ENCODE data around the gene PPP3CA.

PPP3CA gene

DNA sequence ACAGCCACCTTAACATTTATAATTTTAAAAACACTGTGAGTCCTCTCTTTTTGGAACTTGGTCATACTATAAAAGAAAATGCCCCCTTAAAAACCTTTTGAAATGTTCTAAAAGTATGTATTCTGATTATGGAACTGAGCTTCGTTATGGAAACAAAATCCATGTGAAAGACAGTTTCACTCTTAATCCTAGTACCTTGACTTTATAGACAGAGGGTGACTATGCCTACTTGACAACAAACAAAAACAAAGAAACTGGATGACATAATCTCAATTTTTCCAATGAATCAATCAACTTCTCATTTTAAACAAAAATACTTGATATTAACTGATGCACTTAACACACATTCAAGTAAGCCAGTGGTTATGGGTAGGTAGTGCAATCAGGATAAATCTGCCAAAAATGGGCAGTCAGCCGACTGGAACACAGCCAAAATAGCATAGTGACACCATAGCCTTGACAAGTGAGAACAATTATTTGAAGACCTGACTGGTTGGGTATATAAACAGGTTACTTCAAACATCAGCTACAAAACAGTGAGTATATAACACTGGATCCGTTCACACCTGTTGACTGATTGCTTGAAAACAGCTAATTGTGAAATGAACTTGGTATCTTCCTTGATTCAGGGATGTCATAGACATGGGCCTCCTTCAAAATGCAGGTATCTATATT lies 265.5 kb downstream of the PPP3CA start:
- DNase-seq = no peak

DNA sequence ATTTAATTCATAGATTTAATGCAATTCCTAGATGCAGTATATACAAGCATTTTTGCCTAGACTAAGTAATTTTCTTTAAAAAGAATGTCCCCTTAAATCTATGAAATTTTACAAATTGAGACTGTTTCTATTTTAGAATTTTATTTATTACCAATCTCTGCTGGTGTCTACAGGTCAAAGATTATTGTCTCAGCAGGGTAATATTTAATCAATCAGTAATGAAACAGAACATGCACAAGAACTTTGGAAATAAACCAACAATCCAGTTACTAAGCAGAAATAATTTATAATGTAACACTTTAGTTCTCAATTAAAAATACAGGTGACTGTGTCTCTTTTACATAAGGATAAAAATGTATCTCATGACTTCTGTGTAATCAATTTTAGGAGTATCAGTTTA lies 266.2 kb downstream of the PPP3CA start:
- DNase-seq = no peak

DNA sequence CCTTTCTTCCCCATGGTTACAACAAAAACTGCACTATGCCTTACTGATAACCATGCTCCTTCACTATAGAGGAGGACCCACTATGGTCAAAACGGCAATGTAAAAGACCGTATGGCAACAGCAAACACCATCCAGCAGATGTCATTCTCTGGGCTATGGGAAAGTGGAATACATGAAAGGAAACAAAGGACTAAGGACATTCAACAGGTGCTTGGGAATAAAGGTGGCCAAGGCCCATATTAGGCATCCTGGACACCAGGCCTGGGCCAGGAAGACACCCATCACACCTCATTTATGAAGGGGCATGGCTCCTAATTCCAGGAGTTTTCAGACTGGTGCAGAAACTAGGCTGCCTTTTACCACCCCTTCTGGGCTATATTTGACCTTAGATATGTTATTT lies 268.4 kb downstream of the PPP3CA start:
- no peak for DNase-seq

DNA sequence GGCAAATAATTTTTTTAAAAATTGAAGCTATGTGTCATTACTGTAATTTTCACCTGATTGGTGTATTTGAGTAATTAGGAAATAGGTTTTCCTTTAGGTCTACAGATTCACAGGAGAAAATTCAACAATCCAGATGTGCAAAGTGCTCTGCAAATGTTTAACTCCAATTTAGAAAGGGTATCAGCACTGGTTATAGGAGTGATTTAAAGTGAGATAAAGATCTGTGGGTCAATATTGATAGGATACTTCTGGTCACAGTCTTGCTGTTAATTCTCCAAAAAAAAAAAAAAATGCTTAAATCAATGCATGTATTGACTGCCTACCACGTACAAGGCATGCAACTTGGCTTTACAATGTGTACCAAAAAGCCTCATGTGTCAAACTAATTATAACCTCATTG lies 271.3 kb downstream of the PPP3CA start:
- no peak for DNase-seq

- DNase-seq = peak; percentile 45
Measured at GRCh38 chr4:101075536-101075935, 271.8 kb downstream of the PPP3CA start.

DNA sequence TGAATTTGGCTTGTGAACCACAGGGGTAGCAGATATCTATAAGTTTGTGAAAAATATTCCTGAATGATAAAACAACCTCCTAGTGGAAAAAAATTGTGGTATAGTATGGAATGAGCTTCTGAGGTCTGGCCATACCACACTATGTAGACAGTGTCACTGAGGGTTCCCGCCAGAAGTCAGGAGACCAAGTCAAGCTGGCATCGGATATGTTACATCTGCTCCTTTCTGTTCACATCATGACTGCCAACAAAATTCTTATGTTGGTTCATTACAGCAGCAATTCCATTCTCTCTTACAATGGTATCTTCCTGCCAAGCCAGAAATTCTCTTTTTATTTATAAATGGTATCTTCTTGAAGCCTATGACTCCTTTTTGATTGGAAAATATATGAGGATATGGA lies 273.0 kb downstream of the PPP3CA start:
- DNase-seq = no peak

- DNase-seq = no peak
Measured at GRCh38 chr4:101071241-101071640, 276.1 kb downstream of the PPP3CA start.

DNA sequence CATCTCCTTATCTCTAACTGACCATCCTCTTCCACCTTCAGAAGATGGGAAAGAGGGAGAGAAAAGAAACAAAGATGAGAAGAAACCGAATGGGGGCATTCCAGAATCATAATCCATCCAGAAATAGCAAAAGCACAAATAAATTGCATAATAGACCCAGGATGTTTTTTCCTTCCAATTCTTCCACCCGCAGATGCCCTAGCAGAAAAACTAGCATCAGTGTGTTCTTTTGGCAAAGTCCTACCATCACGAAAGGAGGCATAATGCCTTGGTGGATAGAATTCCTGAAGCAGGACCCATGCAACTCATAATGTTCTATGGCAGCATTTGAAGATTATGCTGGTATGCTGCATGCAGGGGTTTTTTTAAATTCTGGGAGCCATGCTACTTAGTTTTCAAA lies 279.2 kb downstream of the PPP3CA start:
- DNase-seq = no peak

GRCh38 chr4:101067383-101067782 lies 279.9 kb downstream of the PPP3CA start:
- no peak for DNase-seq

- DNase-seq = no peak
Measured at GRCh38 chr4:101066626-101067170, 280.6 kb downstream of the PPP3CA start.

- DNase-seq = no peak
Measured at GRCh38 chr4:101065935-101066485, 281.3 kb downstream of the PPP3CA start.

- DNase-seq = no peak
Measured at GRCh38 chr4:101065346-101065745, 282.0 kb downstream of the PPP3CA start.

GRCh38 chr4:101064541-101065180 lies 282.7 kb downstream of the PPP3CA start:
- DNase-seq = no peak

GRCh38 chr4:101055392-101055791 lies 291.9 kb downstream of the PPP3CA start:
- no peak for DNase-seq

DNA sequence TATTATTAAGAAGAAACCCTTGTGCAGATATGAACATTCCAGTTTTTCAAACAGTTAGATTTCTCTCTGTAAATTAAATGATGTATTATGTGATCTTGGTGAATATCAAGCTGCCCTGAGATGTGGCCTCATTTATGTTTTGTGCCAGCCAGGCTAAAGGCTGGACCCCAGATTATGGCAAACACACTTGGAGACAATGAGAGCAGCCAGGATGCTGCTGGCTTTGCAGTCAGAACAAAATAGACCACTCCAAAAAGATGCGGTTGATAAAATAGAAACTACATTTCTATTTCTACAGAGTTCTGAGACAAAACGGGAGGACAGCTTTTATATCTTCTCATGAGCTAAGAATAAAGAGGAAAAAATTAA lies 296.5 kb downstream of the PPP3CA start:
- no peak for DNase-seq

DNA sequence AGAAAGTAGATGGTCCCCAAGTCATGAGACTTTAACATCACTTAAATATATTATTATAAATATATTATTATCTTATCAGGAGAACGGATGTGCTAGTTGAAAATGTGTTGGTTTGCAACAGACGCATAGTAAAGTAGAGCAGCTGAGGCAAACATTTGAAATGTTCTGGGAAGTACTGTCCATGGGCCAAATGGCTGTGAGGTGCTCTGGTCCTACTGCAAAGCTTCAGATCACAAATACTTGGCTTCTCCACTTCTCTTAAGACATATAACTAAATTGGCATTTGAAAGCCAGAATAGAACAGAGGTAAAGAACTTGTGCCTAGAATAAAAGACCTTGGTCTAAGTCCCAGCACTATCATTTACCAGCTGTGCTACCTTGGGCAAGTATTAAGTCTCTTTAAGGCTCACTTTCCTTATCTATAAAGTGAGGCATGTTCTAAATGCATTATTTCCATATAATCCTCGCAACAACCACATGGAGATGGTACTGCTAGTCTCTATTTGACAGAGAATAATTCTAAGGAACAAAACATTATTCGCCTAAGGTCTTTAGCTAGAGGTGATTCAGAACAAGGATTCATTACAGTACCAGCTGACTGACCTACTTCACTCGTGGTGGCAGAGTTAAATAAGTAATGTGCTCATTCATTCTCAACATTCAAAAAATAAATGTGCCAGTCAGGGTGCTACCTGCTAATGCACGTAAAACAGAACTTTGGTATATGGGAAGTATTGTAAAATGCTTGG lies 297.1 kb downstream of the PPP3CA start:
- DNase-seq = no peak

- no peak for DNase-seq
Measured at GRCh38 chr4:101049549-101050001, 297.8 kb downstream of the PPP3CA start.

- no peak for DNase-seq
Measured at GRCh38 chr4:101044766-101045165, 302.6 kb downstream of the PPP3CA start.

- DNase-seq = no peak
Measured at GRCh38 chr4:101042847-101043246, 304.5 kb downstream of the PPP3CA start.

- no peak for DNase-seq
Measured at GRCh38 chr4:101040776-101041175, 306.6 kb downstream of the PPP3CA start.

- no peak for DNase-seq
Measured at GRCh38 chr4:101039367-101039766, 308.0 kb downstream of the PPP3CA start.

GRCh38 chr4:101037938-101038413 lies 309.4 kb downstream of the PPP3CA start:
- DNase-seq = no peak

- no peak for DNase-seq
Measured at GRCh38 chr4:101037249-101037648, 310.1 kb downstream of the PPP3CA start.
